GM12878 (cell line): ENCODE measurements around the gene C10orf67. TPM values are rescaled to one million over a fixed set of nuclear protein-coding genes. Genes with fewer than 3 reads are reported as not detected.

Experiments
- ATAC-seq: fragments of 200-7000 bp; cut with Tn5 transposase; 3 replicates; pipeline ENCODE4 v1.9.1; 2020; ENCODE audit warnings: mild to moderate bottlenecking, moderate library complexity
- BruUV-seq: library from RNA; stranded (reverse); fragments of 400-500 nt; replicated peaks from 2 replicates; lab custom pipeline; 2021; lab: Mats Ljungman, UMichigan
- CTCF ChIA-PET: fragments of 300-600 bp; sonication (Branson Sonifier 250); formaldehyde crosslinking; extraction: SDS; loops from one replicate; lab custom pipeline; 2021; ENCODE audit warnings: inconsistent platforms; lab: Yijun Ruan, JAX
- POLR2A ChIA-PET: fragments of 350-600 bp; formaldehyde crosslinking; extraction: SDS; loops from one replicate; lab custom pipeline; 2021; ENCODE audit warnings: inconsistent platforms; lab: Charles Lee
- RAD21 ChIA-PET: fragments of 300-600 bp; sonication (Branson Sonifier 250); formaldehyde crosslinking; loops from one replicate; lab custom pipeline; 2023; ENCODE audit warnings: antibody characterized with exemption; ENCODE audit not compliant: unreplicated experiment; lab: Charles Lee
- SMC1A ChIA-PET: fragments of 300-600 bp; sonication (Branson Sonifier 250); formaldehyde crosslinking; loops from one replicate; lab custom pipeline; 2023; ENCODE audit not compliant: unreplicated experiment, uncharacterized antibody; lab: Charles Lee
- DNase-seq: peaks from one replicate; pipeline ENCODE4 v3.0.0-alpha.2; 2011; ENCODE audit warnings: low read depth, low spot score
- FAIRE-seq: peaks from 3 replicates; lab custom pipeline; 2011; peaks lifted over from hg19 to GRCh38; lab: Jason Lieb, UNC
- H2AFZ ChIP-seq: 2 replicates; pipeline ENCODE4 v1.6.0; 2011; ENCODE audit warnings: low read depth, low read length, control low read depth; ENCODE audit not compliant: control insufficient read depth
- H3K27ac ChIP-seq: 2 replicates; pipeline ENCODE4 v1.5.1; 2011; ENCODE audit warnings: control low read depth; ENCODE audit not compliant: control insufficient read depth, insufficient read depth
- H3K27me3 ChIP-seq, 2 experiments: replicated peaks in 1 of 2; 2 replicates each; pipeline versions ENCODE4 v1.6.0 to v1.6.1; 2011; ENCODE audit warnings: low read length in 1 of 2; ENCODE audit not compliant: control insufficient read depth in 2 of 2, insufficient read depth in 2 of 2
- H3K36me3 ChIP-seq, 2 experiments: 2 replicates each; pipeline ENCODE4 v1.5.1; 2011; ENCODE audit warnings: low read length in 1 of 2; ENCODE audit not compliant: control insufficient read depth in 2 of 2, insufficient read depth in 2 of 2
- H3K4me1 ChIP-seq: 2 replicates; pipeline ENCODE4 v1.6.1; 2011; ENCODE audit warnings: mild to moderate bottlenecking, low read length, moderate library complexity, mixed read lengths; ENCODE audit not compliant: control insufficient read depth, insufficient read depth
- H3K4me2 ChIP-seq: 2 replicates; pipeline ENCODE4 v1.6.0; 2011; ENCODE audit warnings: control low read depth; ENCODE audit not compliant: control insufficient read depth, insufficient read depth
- H3K4me3 ChIP-seq: fragments of 200-600 bp; sonication (generic); 2 replicates; pipeline ENCODE4 v1.5.1; 2016
- H3K79me2 ChIP-seq: 2 replicates; pipeline ENCODE4 v1.6.0; 2011; ENCODE audit warnings: low read length; ENCODE audit not compliant: control insufficient read depth, insufficient read depth
- H3K9ac ChIP-seq: 2 replicates; pipeline ENCODE4 v1.8.0; 2011; ENCODE audit warnings: low read length, control low read depth, mixed read lengths; ENCODE audit not compliant: control insufficient read depth, insufficient read depth
- H3K9me3 ChIP-seq: replicated peaks from 3 replicates; pipeline ENCODE4 v1.5.1; 2011; ENCODE audit warnings: mild to moderate bottlenecking, low read length; ENCODE audit not compliant: control insufficient read depth, insufficient read depth
- H4K20me1 ChIP-seq: 2 replicates; pipeline ENCODE4 v1.6.0; 2011; ENCODE audit not compliant: control insufficient read depth, insufficient read depth
- PML ChIP-seq: IDR thresholded peaks from 2 replicates; pipeline ENCODE4 v1.6.1; 2012; ENCODE audit warnings: low read length, inconsistent platforms
- POLR2AphosphoS5 ChIP-seq: IDR thresholded peaks from 2 replicates; pipeline ENCODE4 v1.6.1; 2011; ENCODE audit warnings: mild to moderate bottlenecking, low read length, inconsistent platforms
- ZNF207 ChIP-seq: fragments of 450-650 bp; IDR thresholded peaks from 2 replicates; pipeline ENCODE4 v1.6.1; 2014; ENCODE audit warnings: antibody characterized with exemption, mild to moderate bottlenecking, borderline replicate concordance
- WGBS: methylation state at CpG from one replicate; pipeline ENCODE4 v1.1.6; 2016; ENCODE audit warnings: low lambda C conversion rate; ENCODE audit not compliant: insufficient replicate concordance, insufficient coverage; ENCODE audit errors: missing lambda C conversion rate; 5-methylcytosine and 5-hydroxymethylcytosine counted together
- in situ Hi-C: fragments of 300-500 bp; cut with MboI; formaldehyde crosslinking; loops from 9 replicates; pipeline ENCODE4 v1.14.3; 2018; ENCODE audit warnings: mixed read lengths
- intact Hi-C: fragments of 100-400 bp; cut with micrococcal nuclease; formaldehyde crosslinking; loops from one replicate; pipeline ENCODE4 v1.14.2; 2022; ENCODE audit not compliant: unreplicated experiment
- polyA plus RNA-seq, 11 experiments: library from polyadenylated mRNA; depleted of rRNA in 4 of 11; unstranded in 6 of 11; stranded (reverse) in 5 of 11; fragments of >200 nt; fragmentation: Nextera tagmentation in 4 of 11; fragmentation: Illumina TruSeq in 1 of 11; extraction: Ambion mirVana in 4 of 11; extraction: Trizol in 1 of 11; gene quantifications; 1 replicate in 1 of 11; 2 replicates in 10 of 11; pipeline versions ENCODE4 v1.2.1 to v1.2.3, GENCODE V29; 2011 to 2016; ENCODE audit warnings: inconsistent platforms in 2 of 11, missing spikeins in 2 of 11, low read depth in 1 of 11
- total RNA-seq, 4 experiments: library from RNA; depleted of rRNA in 3 of 4; stranded (reverse); fragments of >200 nt in 3 of 4; fragmentation: Illumina TruSeq in 1 of 4; extraction: Trizol in 1 of 4; gene quantifications; 2 replicates each; pipeline versions ENCODE4 v1.2.1 to v1.2.3, GENCODE V29; 2013 to 2021
- TF ChIP-seq, protein P1 (sequence below): fragments of 450-650 bp; formaldehyde crosslinking; IDR thresholded peaks from 2 replicates; pipeline ENCODE4 v1.5.0; 2022; ENCODE audit warnings: mild to moderate bottlenecking, missing genetic modification characterization
- TF ChIP-seq, protein P2 (sequence below): fragments of 150-350 bp; IDR thresholded peaks from 2 replicates; pipeline ENCODE4 v1.6.1; 2014; ENCODE audit warnings: mild to moderate bottlenecking, low read depth, low read length
- TF ChIP-seq, protein P3 (sequence below): fragments of 450-650 bp; IDR thresholded peaks from 2 replicates; pipeline ENCODE4 v1.6.1; 2017; ENCODE audit warnings: mild to moderate bottlenecking, low read depth, inconsistent platforms; ENCODE audit not compliant: poor library complexity, severe bottlenecking
- TF ChIP-seq, protein P4 (sequence below): fragments of 450-650 bp; IDR thresholded peaks from 2 replicates; pipeline ENCODE4 v1.6.1; 2017; ENCODE audit warnings: mild to moderate bottlenecking, moderate library complexity
- TF ChIP-seq, protein P5 (sequence below): fragments of 450-650 bp; formaldehyde crosslinking; IDR thresholded peaks from 2 replicates; pipeline ENCODE4 v1.4.0; 2022; ENCODE audit warnings: mild to moderate bottlenecking, moderate library complexity

C10orf67 gene
- total and polyA plus RNA-seq, 10 of the 15 experiments (the other 5 are each of a cell fraction or from before 2014, with no cell fraction given) = 0.06 TPM; not detected in 9

DNA sequence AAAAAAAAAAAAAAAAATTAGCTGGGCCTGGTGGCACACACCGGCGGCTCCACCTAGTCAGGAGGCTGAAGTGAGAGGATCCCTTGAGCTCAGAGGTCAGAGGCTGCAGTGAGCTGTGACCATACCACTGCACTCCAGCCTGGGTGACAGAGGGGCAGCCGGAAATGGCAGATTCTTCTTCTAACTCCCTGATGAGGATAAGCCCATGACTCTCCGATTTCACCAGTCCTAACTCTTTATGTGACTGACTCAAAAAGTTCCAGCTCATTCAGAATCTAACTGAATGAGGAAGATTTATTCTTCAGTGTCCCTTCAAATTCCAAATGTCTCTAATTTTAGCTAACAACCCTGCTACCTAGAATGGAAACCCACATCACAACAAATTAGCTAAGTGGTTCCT is 4.2 kb downstream of the C10orf67 start:
- Histone ChIP-seq H3K4me2 (no peak overlapping the region), H3K4me1 (no peaks in the 10 kb centered on the region), H3K79me2 (no peaks in the 10 kb centered on the region), H3K27ac (no peak overlapping the region), H3K9ac (no peak overlapping the region), H3K9me3 (no peaks in the 10 kb centered on the region), H3K27me3 (peaks cover 0 to 3% of the 10 kb centered on the region in 2 experiments; a peak in 2 of 4 replicates), H2AFZ (no peak overlapping the region), H3K4me3 (no peak overlapping the region), H3K36me3 (no peaks in the 10 kb centered on the region), H4K20me1 (no peaks in the 10 kb centered on the region; the same call in 1 of the 2 replicates)
- 70% methylated on average over 4 of the region's 4 CpGs for whole genome bisulfite sequencing
- intact Hi-C loops = no loop called here
- POLR2A ChIA-PET = interaction anchor here (0.6 to 0.7 kb wide), 2 partner anchors 804 to 1428 kb away, joined by 3 to 5 read pairs; no protein-coding TSS in a partner anchor
- in situ Hi-C loops = no loop called here
- FAIRE-seq = no peak
- ATAC-seq = no peak
- DNase-seq = no peak
- SMC1A ChIA-PET = interaction anchor here (1.1 kb wide), 1 partner anchor 25 kb away, joined by 4 read pairs; no protein-coding TSS in a partner anchor
- CTCF ChIA-PET = interaction anchor here (1.3 kb wide), 1 partner anchor 14 kb away, joined by 3 read pairs; no protein-coding TSS in a partner anchor
- RAD21 ChIA-PET = no interaction called here
- BruUV-seq = no TSS peak
- TF ChIP-seq, protein P1, sequence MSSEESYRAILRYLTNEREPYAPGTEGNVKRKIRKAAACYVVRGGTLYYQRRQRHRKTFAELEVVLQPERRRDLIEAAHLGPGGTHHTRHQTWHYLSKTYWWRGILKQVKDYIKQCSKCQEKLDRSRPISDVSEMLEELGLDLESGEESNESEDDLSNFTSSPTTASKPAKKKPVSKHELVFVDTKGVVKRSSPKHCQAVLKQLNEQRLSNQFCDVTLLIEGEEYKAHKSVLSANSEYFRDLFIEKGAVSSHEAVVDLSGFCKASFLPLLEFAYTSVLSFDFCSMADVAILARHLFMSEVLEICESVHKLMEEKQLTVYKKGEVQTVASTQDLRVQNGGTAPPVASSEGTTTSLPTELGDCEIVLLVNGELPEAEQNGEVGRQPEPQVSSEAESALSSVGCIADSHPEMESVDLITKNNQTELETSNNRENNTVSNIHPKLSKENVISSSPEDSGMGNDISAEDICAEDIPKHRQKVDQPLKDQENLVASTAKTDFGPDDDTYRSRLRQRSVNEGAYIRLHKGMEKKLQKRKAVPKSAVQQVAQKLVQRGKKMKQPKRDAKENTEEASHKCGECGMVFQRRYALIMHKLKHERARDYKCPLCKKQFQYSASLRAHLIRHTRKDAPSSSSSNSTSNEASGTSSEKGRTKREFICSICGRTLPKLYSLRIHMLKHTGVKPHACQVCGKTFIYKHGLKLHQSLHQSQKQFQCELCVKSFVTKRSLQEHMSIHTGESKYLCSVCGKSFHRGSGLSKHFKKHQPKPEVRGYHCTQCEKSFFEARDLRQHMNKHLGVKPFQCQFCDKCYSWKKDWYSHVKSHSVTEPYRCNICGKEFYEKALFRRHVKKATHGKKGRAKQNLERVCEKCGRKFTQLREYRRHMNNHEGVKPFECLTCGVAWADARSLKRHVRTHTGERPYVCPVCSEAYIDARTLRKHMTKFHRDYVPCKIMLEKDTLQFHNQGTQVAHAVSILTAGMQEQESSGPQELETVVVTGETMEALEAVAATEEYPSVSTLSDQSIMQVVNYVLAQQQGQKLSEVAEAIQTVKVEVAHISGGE (CRISPR knock-in tag) = no peak
- TF ChIP-seq ZNF207 (no peak), PML (no peak), POLR2AphosphoS5 (no peak)
- TF ChIP-seq, protein P2, sequence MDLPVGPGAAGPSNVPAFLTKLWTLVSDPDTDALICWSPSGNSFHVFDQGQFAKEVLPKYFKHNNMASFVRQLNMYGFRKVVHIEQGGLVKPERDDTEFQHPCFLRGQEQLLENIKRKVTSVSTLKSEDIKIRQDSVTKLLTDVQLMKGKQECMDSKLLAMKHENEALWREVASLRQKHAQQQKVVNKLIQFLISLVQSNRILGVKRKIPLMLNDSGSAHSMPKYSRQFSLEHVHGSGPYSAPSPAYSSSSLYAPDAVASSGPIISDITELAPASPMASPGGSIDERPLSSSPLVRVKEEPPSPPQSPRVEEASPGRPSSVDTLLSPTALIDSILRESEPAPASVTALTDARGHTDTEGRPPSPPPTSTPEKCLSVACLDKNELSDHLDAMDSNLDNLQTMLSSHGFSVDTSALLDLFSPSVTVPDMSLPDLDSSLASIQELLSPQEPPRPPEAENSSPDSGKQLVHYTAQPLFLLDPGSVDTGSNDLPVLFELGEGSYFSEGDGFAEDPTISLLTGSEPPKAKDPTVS = no peak
- TF ChIP-seq, protein P3, sequence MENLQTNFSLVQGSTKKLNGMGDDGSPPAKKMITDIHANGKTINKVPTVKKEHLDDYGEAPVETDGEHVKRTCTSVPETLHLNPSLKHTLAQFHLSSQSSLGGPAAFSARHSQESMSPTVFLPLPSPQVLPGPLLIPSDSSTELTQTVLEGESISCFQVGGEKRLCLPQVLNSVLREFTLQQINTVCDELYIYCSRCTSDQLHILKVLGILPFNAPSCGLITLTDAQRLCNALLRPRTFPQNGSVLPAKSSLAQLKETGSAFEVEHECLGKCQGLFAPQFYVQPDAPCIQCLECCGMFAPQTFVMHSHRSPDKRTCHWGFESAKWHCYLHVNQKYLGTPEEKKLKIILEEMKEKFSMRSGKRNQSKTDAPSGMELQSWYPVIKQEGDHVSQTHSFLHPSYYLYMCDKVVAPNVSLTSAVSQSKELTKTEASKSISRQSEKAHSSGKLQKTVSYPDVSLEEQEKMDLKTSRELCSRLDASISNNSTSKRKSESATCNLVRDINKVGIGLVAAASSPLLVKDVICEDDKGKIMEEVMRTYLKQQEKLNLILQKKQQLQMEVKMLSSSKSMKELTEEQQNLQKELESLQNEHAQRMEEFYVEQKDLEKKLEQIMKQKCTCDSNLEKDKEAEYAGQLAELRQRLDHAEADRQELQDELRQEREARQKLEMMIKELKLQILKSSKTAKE = no peak
- TF ChIP-seq, protein P4, sequence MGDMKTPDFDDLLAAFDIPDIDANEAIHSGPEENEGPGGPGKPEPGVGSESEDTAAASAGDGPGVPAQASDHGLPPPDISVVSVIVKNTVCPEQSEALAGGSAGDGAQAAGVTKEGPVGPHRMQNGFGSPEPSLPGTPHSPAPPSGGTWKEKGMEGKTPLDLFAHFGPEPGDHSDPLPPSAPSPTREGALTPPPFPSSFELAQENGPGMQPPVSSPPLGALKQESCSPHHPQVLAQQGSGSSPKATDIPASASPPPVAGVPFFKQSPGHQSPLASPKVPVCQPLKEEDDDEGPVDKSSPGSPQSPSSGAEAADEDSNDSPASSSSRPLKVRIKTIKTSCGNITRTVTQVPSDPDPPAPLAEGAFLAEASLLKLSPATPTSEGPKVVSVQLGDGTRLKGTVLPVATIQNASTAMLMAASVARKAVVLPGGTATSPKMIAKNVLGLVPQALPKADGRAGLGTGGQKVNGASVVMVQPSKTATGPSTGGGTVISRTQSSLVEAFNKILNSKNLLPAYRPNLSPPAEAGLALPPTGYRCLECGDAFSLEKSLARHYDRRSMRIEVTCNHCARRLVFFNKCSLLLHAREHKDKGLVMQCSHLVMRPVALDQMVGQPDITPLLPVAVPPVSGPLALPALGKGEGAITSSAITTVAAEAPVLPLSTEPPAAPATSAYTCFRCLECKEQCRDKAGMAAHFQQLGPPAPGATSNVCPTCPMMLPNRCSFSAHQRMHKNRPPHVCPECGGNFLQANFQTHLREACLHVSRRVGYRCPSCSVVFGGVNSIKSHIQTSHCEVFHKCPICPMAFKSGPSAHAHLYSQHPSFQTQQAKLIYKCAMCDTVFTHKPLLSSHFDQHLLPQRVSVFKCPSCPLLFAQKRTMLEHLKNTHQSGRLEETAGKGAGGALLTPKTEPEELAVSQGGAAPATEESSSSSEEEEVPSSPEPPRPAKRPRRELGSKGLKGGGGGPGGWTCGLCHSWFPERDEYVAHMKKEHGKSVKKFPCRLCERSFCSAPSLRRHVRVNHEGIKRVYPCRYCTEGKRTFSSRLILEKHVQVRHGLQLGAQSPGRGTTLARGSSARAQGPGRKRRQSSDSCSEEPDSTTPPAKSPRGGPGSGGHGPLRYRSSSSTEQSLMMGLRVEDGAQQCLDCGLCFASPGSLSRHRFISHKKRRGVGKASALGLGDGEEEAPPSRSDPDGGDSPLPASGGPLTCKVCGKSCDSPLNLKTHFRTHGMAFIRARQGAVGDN = no peak
- TF ChIP-seq, protein P5, sequence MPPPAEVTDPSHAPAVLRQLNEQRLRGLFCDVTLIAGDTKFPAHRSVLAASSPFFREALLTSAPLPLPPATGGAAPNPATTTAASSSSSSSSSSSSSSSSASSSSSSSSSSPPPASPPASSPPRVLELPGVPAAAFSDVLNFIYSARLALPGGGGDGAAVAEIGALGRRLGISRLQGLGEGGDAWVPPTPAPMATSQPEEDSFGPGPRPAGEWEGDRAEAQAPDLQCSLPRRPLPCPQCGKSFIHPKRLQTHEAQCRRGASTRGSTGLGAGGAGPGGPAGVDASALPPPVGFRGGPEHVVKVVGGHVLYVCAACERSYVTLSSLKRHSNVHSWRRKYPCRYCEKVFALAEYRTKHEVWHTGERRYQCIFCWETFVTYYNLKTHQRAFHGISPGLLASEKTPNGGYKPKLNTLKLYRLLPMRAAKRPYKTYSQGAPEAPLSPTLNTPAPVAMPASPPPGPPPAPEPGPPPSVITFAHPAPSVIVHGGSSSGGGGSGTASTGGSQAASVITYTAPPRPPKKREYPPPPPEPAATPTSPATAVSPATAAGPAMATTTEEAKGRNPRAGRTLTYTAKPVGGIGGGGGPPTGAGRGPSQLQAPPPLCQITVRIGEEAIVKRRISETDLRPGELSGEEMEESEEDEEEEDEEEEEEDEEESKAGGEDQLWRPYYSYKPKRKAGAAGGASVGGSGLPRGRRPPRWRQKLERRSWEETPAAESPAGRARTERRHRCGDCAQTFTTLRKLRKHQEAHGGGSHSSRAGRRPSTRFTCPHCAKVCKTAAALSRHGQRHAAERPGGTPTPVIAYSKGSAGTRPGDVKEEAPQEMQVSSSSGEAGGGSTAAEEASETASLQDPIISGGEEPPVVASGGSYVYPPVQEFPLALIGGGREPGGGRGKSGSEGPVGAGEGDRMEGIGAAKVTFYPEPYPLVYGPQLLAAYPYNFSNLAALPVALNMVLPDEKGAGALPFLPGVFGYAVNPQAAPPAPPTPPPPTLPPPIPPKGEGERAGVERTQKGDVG (CRISPR knock-in tag) = no peak
